Thyroid gland (tissue), 4 donors: ENCODE data around the gene EFCAB6.

Experiments used
- CTCF ChIP-seq, 6 experiments: fragments of 200-600 bp in 3 of 6; fragments of 450-650 bp in 3 of 6; sonication (generic) in 3 of 6; IDR thresholded peaks; one replicate each; pipeline ENCODE4 v1.5.1; 2016 to 2019; ENCODE audit warnings: antibody characterized with exemption in 6 of 6, mild to moderate bottlenecking in 2 of 6, inconsistent platforms in 1 of 6, moderate library complexity in 1 of 6
- POLR2A ChIP-seq, 2 donors: fragments of 450-650 bp; IDR thresholded peaks; one replicate each; pipeline ENCODE4 v1.6.1; 2017; ENCODE audit warnings: antibody characterized with exemption in 2 of 2, mild to moderate bottlenecking in 2 of 2, moderate library complexity in 1 of 2

GRCh38 chr22:43743131-43743530 is 69.0 kb downstream of the EFCAB6 start:
- no peak for TF ChIP-seq CTCF (IDR thresholded peaks at IDR 0.05)
- TF ChIP-seq POLR2A (IDR thresholded peaks at IDR 0.05) = no peak
